B cell (primary cell): Measurements from ENCODE around the gene OST4. TPM values are rescaled to one million over a fixed set of nuclear protein-coding genes. Genes with fewer than 3 reads are reported as not detected.

Experiments used
- ATAC-seq: fragments of 200-7000 bp; cut with Tn5 transposase; one replicate; pipeline ENCODE4 v1.10.0; 2021; ENCODE audit warnings: low read depth, mild to moderate bottlenecking, moderate number of reproducible peaks, moderate library complexity
- CTCF ChIA-PET: fragments of 350-600 bp; sonication (Branson Sonifier 250); formaldehyde crosslinking; loops from one replicate; lab custom pipeline; 2021; ENCODE audit warnings: antibody characterized with exemption, inconsistent platforms; lab: Charles Lee
- POLR2A ChIA-PET: fragments of 350-600 bp; sonication (Branson Sonifier 250); formaldehyde crosslinking; loops from one replicate; lab custom pipeline; 2021; ENCODE audit warnings: antibody characterized with exemption; lab: Charles Lee
- DNase-seq: peaks from one replicate; pipeline ENCODE4 v3.0.0; 2013
- H2AFZ ChIP-seq: 2 replicates; pipeline ENCODE4 v1.6.1; 2012; ENCODE audit warnings: mild to moderate bottlenecking, low read depth, low read length; ENCODE audit not compliant: insufficient read depth, poor library complexity, severe bottlenecking
- H3K27ac ChIP-seq, 2 donors: 1 replicate in 1 of 2; 2 replicates in 1 of 2; pipeline ENCODE4 v1.5.1; 2012 to 2013; ENCODE audit warnings: low read length in 2 of 2, mild to moderate bottlenecking in 2 of 2, moderate library complexity in 1 of 2
- H3K27me3 ChIP-seq, 4 experiments: fragments of 200-600 bp in 1 of 4; sonication (generic) in 1 of 4; replicated peaks in 1 of 4; 1 replicate in 2 of 4; 2 replicates in 2 of 4; pipeline versions ENCODE4 v1.6.1 to v1.7.0; 2013 to 2016; ENCODE audit warnings: low read length in 3 of 4, mild to moderate bottlenecking in 2 of 4, mixed read lengths in 1 of 4, moderate library complexity in 1 of 4; ENCODE audit not compliant: insufficient read depth in 4 of 4, control insufficient read depth in 3 of 4; ENCODE audit errors: control extremely low read depth in 1 of 4
- H3K36me3 ChIP-seq, 2 experiments: replicated peaks in 1 of 2; 1 replicate in 1 of 2; 2 replicates in 1 of 2; pipeline versions ENCODE4 v1.6.1 to v1.7.1; 2013; ENCODE audit warnings: low read length in 1 of 2; ENCODE audit not compliant: insufficient read depth in 2 of 2, control insufficient read depth in 1 of 2; ENCODE audit errors: control extremely low read depth in 1 of 2, extremely low read depth in 1 of 2
- H3K4me1 ChIP-seq, 2 donors: fragments of 200-600 bp in 1 of 2; sonication (generic) in 1 of 2; 1 replicate in 1 of 2; 2 replicates in 1 of 2; pipeline versions ENCODE4 v1.5.1 to v1.6.1; 2013 to 2017; ENCODE audit warnings: low read length in 2 of 2; ENCODE audit not compliant: control insufficient read depth in 2 of 2, insufficient read depth in 2 of 2
- H3K4me2 ChIP-seq: replicated peaks from 2 replicates; pipeline ENCODE3; 2012; ENCODE audit warnings: mild to moderate bottlenecking, low read depth, low read length; ENCODE audit not compliant: poor library complexity, severe bottlenecking
- H3K4me3 ChIP-seq, 5 experiments: fragments of 200-600 bp in 1 of 5; sonication (generic) in 1 of 5; 1 replicate in 3 of 5; 2 replicates in 2 of 5; pipeline versions ENCODE4 v1.5.1 to v1.7.0; 2011 to 2016; ENCODE audit warnings: low read length in 4 of 5, mild to moderate bottlenecking in 4 of 5, low read depth in 2 of 5, control low read depth in 1 of 5, moderate library complexity in 1 of 5; ENCODE audit not compliant: insufficient read depth in 1 of 5; ENCODE audit errors: control extremely low read depth in 1 of 5, extremely low read depth in 1 of 5
- H3K79me2 ChIP-seq: fragments of 200-600 bp; sonication (generic); one replicate; pipeline ENCODE4 v1.6.0; 2016; ENCODE audit warnings: low read length; ENCODE audit not compliant: control insufficient read depth, insufficient read depth
- H3K9ac ChIP-seq: fragments of 200-600 bp; sonication (generic); 2 replicates; pipeline ENCODE4 v1.6.1; 2017; ENCODE audit warnings: mild to moderate bottlenecking, low read length, moderate library complexity
- H3K9me3 ChIP-seq, 3 donors: one replicate each; pipeline versions ENCODE4 v1.6.1 to v1.7.1; 2013; ENCODE audit warnings: low read length in 2 of 3; ENCODE audit not compliant: control insufficient read depth in 2 of 3, insufficient read depth in 1 of 3; ENCODE audit errors: control extremely low read depth in 1 of 3
- H4K20me1 ChIP-seq: 2 replicates; pipeline ENCODE4 v1.6.0; 2012; ENCODE audit warnings: mild to moderate bottlenecking, low read length; ENCODE audit not compliant: insufficient read depth, control insufficient read depth, poor library complexity, severe bottlenecking
- H3K27ac Mint-ChIP-seq: one replicate; pipeline ENCODE4 v1.8.0; 2021; ENCODE audit warnings: mixed read lengths
- H3K27me3 Mint-ChIP-seq: one replicate; pipeline ENCODE4 v1.8.0; 2021; ENCODE audit warnings: mixed read lengths
- H3K4me1 Mint-ChIP-seq: one replicate; pipeline ENCODE4 v1.8.0; 2021; ENCODE audit warnings: mixed read lengths
- H3K4me3 Mint-ChIP-seq: one replicate; pipeline ENCODE4 v1.8.0; 2021; ENCODE audit warnings: mixed read lengths
- H3K9me3 Mint-ChIP-seq: one replicate; pipeline ENCODE4 v1.8.0; 2022; ENCODE audit warnings: mixed read lengths; ENCODE audit not compliant: insufficient read depth
- EZH2 ChIP-seq: IDR thresholded peaks from 2 replicates; pipeline ENCODE4 v1.6.1; 2012; ENCODE audit warnings: borderline replicate concordance, low read depth, mild to moderate bottlenecking, moderate library complexity, low read length; ENCODE audit not compliant: insufficient read depth, poor library complexity, severe bottlenecking
- WGBS: methylation state at CpG from one replicate; pipeline ENCODE4 v1.1.5; 2013; ENCODE audit warnings: missing lambda C conversion rate; ENCODE audit not compliant: insufficient coverage; 5-methylcytosine and 5-hydroxymethylcytosine counted together
- intact Hi-C: fragments of 100-400 bp; cut with micrococcal nuclease; formaldehyde crosslinking; loops from one replicate; pipeline ENCODE4 v1.10.0; 2022
- polyA plus RNA-seq: library from polyadenylated mRNA; depleted of rRNA; stranded (reverse); fragments of >200 nt; gene quantifications from 2 replicates; pipeline ENCODE4 v1.2.3, GENCODE V29; 2012
- total RNA-seq, 2 donors: library from RNA; stranded (reverse); fragments of 120-200 nt in 1 of 2; gene quantifications; 1 replicate in 1 of 2; 2 replicates in 1 of 2; pipeline versions ENCODE4 v1.2.3 to v1.2.4, GENCODE V29; 2013 to 2022
- TF ChIP-seq, protein P1 (sequence below): fragments of 200-600 bp; IDR thresholded peaks from one replicate; pipeline ENCODE4 v1.8.0; 2022; ENCODE audit warnings: antibody characterized with exemption, mild to moderate bottlenecking

The OST4 gene
- total and polyA plus RNA-seq, 2 donors (not counting 1 experiment from before 2014, with no cell fraction given): 195 to 257 TPM

DNA sequence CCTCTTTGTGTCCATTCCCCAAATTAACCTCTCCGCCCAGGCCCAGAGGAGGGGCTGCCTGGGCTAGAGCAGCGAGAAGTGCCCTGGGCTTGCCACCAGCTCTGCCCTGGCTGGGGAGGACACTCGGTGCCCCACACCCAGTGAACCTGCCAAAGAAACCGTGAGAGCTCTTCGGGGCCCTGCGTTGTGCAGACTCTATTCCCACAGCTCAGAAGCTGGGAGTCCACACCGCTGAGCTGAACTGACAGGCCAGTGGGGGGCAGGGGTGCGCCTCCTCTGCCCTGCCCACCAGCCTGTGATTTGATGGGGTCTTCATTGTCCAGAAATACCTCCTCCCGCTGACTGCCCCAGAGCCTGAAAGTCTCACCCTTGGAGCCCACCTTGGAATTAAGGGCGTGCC lies 28.6 kb upstream of the OST4 start:
- no peak overlapping the region for H3K4me3 ChIP-seq
- DNase-seq (no peak), ATAC-seq (no peak)
- CTCF ChIA-PET: interaction anchor here (1.0 to 8.8 kb wide), 6 partner anchors 12 to 204 kb away, joined by 3 to 143 read pairs (median 26); partner anchors contain the start of genes CAD and TRIM54
- H3K36me3 ChIP-seq: no peaks in the 10 kb centered on the region
- H3K79me2 ChIP-seq: no peaks in the 10 kb centered on the region
- 94% methylated on average over 10 of the region's 10 CpGs for WGBS
- H3K27ac Mint-ChIP-seq: no peak overlapping the region
- peaks cover 4% of the 10 kb centered on the region for H3K27me3 Mint-ChIP-seq
- H2AFZ ChIP-seq: no peak overlapping the region
- H3K4me1 Mint-ChIP-seq: peaks cover 11% of the 10 kb centered on the region
- no peaks in the 10 kb centered on the region for H3K9me3 Mint-ChIP-seq
- intact Hi-C loops: no loop called here
- no peak overlapping the region for H3K4me3 Mint-ChIP-seq
- no peak overlapping the region for H3K27ac ChIP-seq
- H3K9me3 ChIP-seq: no peaks in the 10 kb centered on the region
- H3K9ac ChIP-seq: no peak overlapping the region
- no peaks in the 10 kb centered on the region for H4K20me1 ChIP-seq
- no peaks in the 10 kb centered on the region for H3K27me3 ChIP-seq
- H3K4me2 ChIP-seq: no peak overlapping the region
- no peak for TF ChIP-seq EZH2
- TF ChIP-seq, protein P1, sequence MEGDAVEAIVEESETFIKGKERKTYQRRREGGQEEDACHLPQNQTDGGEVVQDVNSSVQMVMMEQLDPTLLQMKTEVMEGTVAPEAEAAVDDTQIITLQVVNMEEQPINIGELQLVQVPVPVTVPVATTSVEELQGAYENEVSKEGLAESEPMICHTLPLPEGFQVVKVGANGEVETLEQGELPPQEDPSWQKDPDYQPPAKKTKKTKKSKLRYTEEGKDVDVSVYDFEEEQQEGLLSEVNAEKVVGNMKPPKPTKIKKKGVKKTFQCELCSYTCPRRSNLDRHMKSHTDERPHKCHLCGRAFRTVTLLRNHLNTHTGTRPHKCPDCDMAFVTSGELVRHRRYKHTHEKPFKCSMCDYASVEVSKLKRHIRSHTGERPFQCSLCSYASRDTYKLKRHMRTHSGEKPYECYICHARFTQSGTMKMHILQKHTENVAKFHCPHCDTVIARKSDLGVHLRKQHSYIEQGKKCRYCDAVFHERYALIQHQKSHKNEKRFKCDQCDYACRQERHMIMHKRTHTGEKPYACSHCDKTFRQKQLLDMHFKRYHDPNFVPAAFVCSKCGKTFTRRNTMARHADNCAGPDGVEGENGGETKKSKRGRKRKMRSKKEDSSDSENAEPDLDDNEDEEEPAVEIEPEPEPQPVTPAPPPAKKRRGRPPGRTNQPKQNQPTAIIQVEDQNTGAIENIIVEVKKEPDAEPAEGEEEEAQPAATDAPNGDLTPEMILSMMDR: no peak
- H3K4me1 ChIP-seq: peaks cover 6 to 9% of the 10 kb centered on the region in 2 donors
- POLR2A ChIA-PET: no interaction called here

- ChIA-PET CTCF (interaction anchor here (1.0 to 8.8 kb wide), 7 partner anchors 12 to 205 kb away, joined by 3 to 143 read pairs (median 26); partner anchors contain the start of genes CAD and TRIM54), POLR2A (no interaction called here)
- peaks cover 6 to 9% of the 10 kb centered on the region in 2 donors for H3K4me1 ChIP-seq
- Mint-ChIP-seq H3K4me1 (peaks cover 11% of the 10 kb centered on the region), H3K4me3 (no peak overlapping the region), H3K9me3 (no peaks in the 10 kb centered on the region), H3K27me3 (peaks cover under 1% of the 10 kb centered on the region), H3K27ac (no peak overlapping the region)
- no peak overlapping the region for H3K4me2 ChIP-seq
- no peaks in the 10 kb centered on the region for H3K9me3 ChIP-seq
- no peak overlapping the region for H3K27ac ChIP-seq
- WGBS: 95% methylated on average over 11 of the region's 19 CpGs
- no peak overlapping the region for H2AFZ ChIP-seq
- H4K20me1 ChIP-seq: no peaks in the 10 kb centered on the region
- H3K4me3 ChIP-seq: no peak overlapping the region
- intact Hi-C loops: loop anchor here (5.0 kb wide), 1 partner anchor 583 kb away; no protein-coding TSS in a partner anchor
- no peak overlapping the region for H3K9ac ChIP-seq
- H3K79me2 ChIP-seq: no peaks in the 10 kb centered on the region
- TF ChIP-seq, protein P1: no peak
- TF ChIP-seq EZH2: no peak
- DNase-seq: no peak
- no peak for ATAC-seq
- H3K36me3 ChIP-seq: no peaks in the 10 kb centered on the region
- H3K27me3 ChIP-seq: no peaks in the 10 kb centered on the region
These were observed 28.0 kb upstream of the OST4 start for GRCh38 chr2:27099334-27099955.
